Loucy (cell line): ENCODE data around the gene KCMF1.

Experiments
- CTCF ChIP-seq: fragments of 200-600 bp; sonication (generic); conservative IDR thresholded peaks from 2 replicates; pipeline ENCODE4 v1.5.1; 2014; ENCODE audit warnings: mild to moderate bottlenecking, antibody characterized with exemption, low read length
- EZH2phosphoT487 ChIP-seq: fragments of 200-600 bp; IDR thresholded peaks from 2 replicates; pipeline ENCODE4 v1.6.1; 2018; ENCODE audit warnings: antibody characterized with exemption, mild to moderate bottlenecking, moderate library complexity, borderline replicate concordance

GRCh38 chr2:85042330-85042729 is 71.4 kb downstream of the KCMF1 start:
- TF ChIP-seq CTCF (no peak), EZH2phosphoT487 (no peak)
